Mesothelial cell of epicardium (in vitro differentiated cells): ENCODE results near the gene MYG1. TPM values are rescaled to one million over a fixed set of nuclear protein-coding genes. Genes with fewer than 3 reads are reported as not detected.

Experiments used
- DNase-seq, 2 experiments: peaks; one replicate each; pipeline ENCODE4 v3.0.0; 2021; ENCODE audit warnings: low spot score in 2 of 2; ENCODE audit not compliant: unreplicated experiment in 2 of 2
- H3K27ac Mint-ChIP-seq: 2 replicates; pipeline ENCODE4 v1.8.0; 2021; ENCODE audit warnings: mixed read lengths
- H3K27me3 Mint-ChIP-seq: 2 replicates; pipeline ENCODE4 v1.8.0; 2021; ENCODE audit warnings: low read depth, mixed read lengths
- H3K36me3 Mint-ChIP-seq: 2 replicates; pipeline ENCODE4 v1.8.0; 2021; ENCODE audit warnings: mixed read lengths
- H3K4me1 Mint-ChIP-seq: 2 replicates; pipeline ENCODE4 v1.8.0; 2021; ENCODE audit warnings: mixed read lengths
- H3K4me3 Mint-ChIP-seq: 2 replicates; pipeline ENCODE4 v1.8.0; 2021; ENCODE audit warnings: mild to moderate bottlenecking, moderate library complexity, mixed read lengths
- H3K9me3 Mint-ChIP-seq: 2 replicates; pipeline ENCODE4 v1.8.0; 2021; ENCODE audit warnings: mixed read lengths
- CTCF ChIP-seq: fragments of 200-600 bp; sonication (generic); IDR thresholded peaks from one replicate; pipeline ENCODE4 v1.5.0; 2021; ENCODE audit warnings: antibody characterized with exemption; ENCODE audit not compliant: unreplicated experiment
- total RNA-seq: library from RNA; stranded (reverse); gene quantifications from 3 replicates; pipeline ENCODE4 v1.2.1, GENCODE V29; 2021

Gene MYG1
- total RNA-seq, 1 donor from 2014 or later: 55.9 TPM

GRCh38 chr12:53353257-53353655 is 53.8 kb downstream of the MYG1 start:
- no peak for DNase-seq
- Mint-ChIP-seq H3K36me3 (no peaks in the 10 kb centered on the region), H3K4me1 (peaks cover 7% of the 10 kb centered on the region), H3K27ac (no peak overlapping the region), H3K9me3 (no peaks in the 10 kb centered on the region), H3K27me3 (no peaks in the 10 kb centered on the region), H3K4me3 (no peak overlapping the region)
- TF ChIP-seq CTCF: no peak

- no peak for DNase-seq
- H3K27me3 Mint-ChIP-seq: no peaks in the 10 kb centered on the region
- H3K27ac Mint-ChIP-seq: peak overlapping the region; percentile 80
- H3K4me3 Mint-ChIP-seq: no peak overlapping the region
- no peaks in the 10 kb centered on the region for H3K9me3 Mint-ChIP-seq
- no peaks in the 10 kb centered on the region for H3K36me3 Mint-ChIP-seq
- H3K4me1 Mint-ChIP-seq: peaks cover 15% of the 10 kb centered on the region
- TF ChIP-seq CTCF: no peak
Observed at GRCh38 chr12:53355121-53355520, 55.6 kb downstream of the MYG1 start.

Other genes with a start within 250 kb of the MYG1 start
- gene TNS2, start 249.6 kb upstream of the MYG1 start, total RNA-seq: 78.8 to 91.7 TPM (median 86.4 TPM) in 3 replicates
- 20.2 to 20.9 TPM (median 20.6 TPM) in 3 replicates for gene SPRYD3, start 220.3 kb upstream of the MYG1 start, total RNA-seq
- gene IGFBP6, start 202.0 kb upstream of the MYG1 start, total RNA-seq: 70.3 to 77.2 TPM (median 75.6 TPM) in 3 replicates
- gene SOAT2, start 196.2 kb upstream of the MYG1 start, total RNA-seq: 0.13 to 0.40 TPM (median 0.20 TPM) in 3 replicates
- gene ZNF740, start 119.0 kb upstream of the MYG1 start, total RNA-seq: 96.5 to 105 TPM (median 97.5 TPM) in 3 replicates
- 120 to 129 TPM (median 125 TPM) in 3 replicates for gene CSAD, start 118.8 kb upstream of the MYG1 start, total RNA-seq
- 3.2 to 4.9 TPM (median 4.6 TPM) in 3 replicates for gene ITGB7, start 92.4 kb upstream of the MYG1 start, total RNA-seq
- 66.6 to 72.2 TPM (median 71.6 TPM) in 3 replicates for gene RARG, start 67.5 kb upstream of the MYG1 start, total RNA-seq
- gene ESPL1, start 31.4 kb upstream of the MYG1 start, total RNA-seq: 15.7 to 20.8 TPM (median 15.9 TPM) in 3 replicates
- 328 to 339 TPM (median 338 TPM) in 3 replicates for gene PFDN5, start 4.2 kb upstream of the MYG1 start, total RNA-seq
- gene AAAS, start 21.9 kb downstream of the MYG1 start, total RNA-seq: 77.2 to 85.4 TPM (median 84.8 TPM) in 3 replicates
- gene SP7, start 36.7 kb downstream of the MYG1 start, total RNA-seq: 0.27 to 0.62 TPM (median 0.47 TPM) in 3 replicates
- 112 to 120 TPM (median 116 TPM) in 3 replicates for gene SP1, start 80.5 kb downstream of the MYG1 start, total RNA-seq
- 11.1 to 13.8 TPM (median 12.3 TPM) in 3 replicates for gene AMHR2, start 124.2 kb downstream of the MYG1 start, total RNA-seq
- 74.1 to 87.4 TPM (median 76.2 TPM) in 3 replicates for gene PRR13, start 142.0 kb downstream of the MYG1 start, total RNA-seq
- 1,058 to 1,073 TPM (median 1,066 TPM) in 3 replicates for gene PCBP2, start 152.4 kb downstream of the MYG1 start, total RNA-seq
- 35.4 to 41.8 TPM (median 37.0 TPM) in 3 replicates for gene MAP3K12, start 199.8 kb downstream of the MYG1 start, total RNA-seq
- 45.6 to 50.5 TPM (median 50.4 TPM) in 3 replicates for gene TARBP2, start 201.6 kb downstream of the MYG1 start, total RNA-seq
- not detected in 3 replicates for gene NPFF, start 207.8 kb downstream of the MYG1 start, total RNA-seq